GM21786 (cell line): Measurements from ENCODE around the gene SCNN1A.
"Not testable (repeated sequence)": the region's sequence is repeated elsewhere in the genome, so short reads cannot be mapped to it uniquely, and the experiment has no call there.

Source experiments
- ATAC-seq: cut with Tn5 transposase; IDR thresholded peaks from one replicate; pipeline ENCODE4 v1.9.1; 2021; ENCODE audit not compliant: unreplicated experiment

The SCNN1A gene

GRCh38 chr12:6351622-6352021, 23.7 kb downstream of the SCNN1A start:
- ATAC-seq: no peak

DNA sequence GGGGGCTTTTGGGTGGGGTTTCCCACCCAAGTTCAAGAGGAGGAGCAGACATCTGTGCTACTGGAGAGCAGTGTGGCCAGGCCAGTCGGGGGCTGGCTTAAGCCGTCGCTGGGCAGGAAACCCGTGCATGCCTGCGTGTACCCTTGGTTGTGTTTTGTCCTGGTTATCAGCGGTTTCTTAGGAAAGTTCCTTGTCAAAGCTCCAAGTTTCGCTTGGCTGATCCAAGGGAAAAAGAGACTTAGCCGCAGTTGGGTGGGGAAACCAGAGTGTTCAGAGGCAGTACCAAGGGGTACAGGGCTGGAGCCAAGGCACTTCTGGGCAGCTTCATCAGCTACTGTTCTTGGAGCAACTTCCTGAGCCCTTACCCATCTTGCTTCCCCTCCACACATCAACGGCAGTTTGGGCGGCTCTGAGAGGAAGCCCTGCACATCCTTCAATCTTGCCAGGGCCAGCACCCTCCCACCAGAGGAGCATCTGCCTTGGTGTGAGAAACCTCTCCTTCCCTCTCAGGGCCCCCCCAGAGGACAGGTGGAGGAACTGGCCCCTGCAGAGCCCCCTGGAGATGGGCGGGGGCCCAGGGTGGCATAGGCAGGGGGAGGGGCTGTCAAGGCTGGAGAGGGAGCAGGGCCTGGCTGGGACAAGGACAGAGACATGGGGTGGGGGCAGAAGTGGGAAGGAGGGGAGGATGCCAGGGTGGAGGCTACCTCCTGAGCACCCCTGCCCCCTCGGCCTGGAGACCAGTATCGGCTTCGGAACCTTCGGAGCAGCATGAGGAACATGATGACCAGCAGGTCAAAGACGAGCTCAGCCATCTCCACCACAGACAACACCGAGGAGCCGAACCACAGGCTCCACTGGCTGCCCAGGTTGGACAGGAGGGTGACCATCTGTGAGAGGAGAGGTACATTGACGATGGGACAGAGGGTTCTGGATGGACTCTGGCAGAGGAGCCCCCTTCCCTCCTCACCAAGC, 27.7 kb downstream of the SCNN1A start:
- no peak for ATAC-seq

- ATAC-seq: no peak
These were observed 28.4 kb downstream of the SCNN1A start for GRCh38 chr12:6346942-6347341.

DNA sequence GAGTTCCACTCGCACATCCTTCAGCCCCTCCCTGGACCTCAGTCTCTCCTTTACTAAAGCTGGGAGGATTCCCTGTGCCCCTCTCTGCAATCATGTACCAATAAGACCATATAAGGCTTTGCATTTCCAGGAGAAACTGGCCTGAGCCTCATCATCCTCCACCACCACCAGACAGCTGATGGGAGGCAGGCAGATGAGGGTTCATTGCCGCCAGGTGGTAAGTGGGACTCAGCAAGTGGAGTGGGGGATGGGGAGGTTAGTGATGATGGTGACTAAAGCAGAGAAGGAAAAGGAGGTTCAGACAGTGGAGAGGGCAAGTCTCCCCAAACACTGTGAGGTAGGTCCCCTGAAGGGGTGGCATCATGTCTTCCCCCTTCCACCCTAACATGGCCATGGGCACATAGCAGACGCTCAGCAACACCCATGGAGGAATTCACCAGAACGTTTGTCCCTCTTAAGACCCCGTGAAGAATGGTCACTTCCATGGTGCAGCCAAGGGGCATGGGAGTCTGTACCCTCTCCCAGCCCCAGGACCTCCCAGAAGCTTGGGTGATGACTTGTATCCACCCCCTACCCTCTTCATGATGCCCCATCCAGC, 29.0 kb downstream of the SCNN1A start:
- no peak for ATAC-seq

DNA sequence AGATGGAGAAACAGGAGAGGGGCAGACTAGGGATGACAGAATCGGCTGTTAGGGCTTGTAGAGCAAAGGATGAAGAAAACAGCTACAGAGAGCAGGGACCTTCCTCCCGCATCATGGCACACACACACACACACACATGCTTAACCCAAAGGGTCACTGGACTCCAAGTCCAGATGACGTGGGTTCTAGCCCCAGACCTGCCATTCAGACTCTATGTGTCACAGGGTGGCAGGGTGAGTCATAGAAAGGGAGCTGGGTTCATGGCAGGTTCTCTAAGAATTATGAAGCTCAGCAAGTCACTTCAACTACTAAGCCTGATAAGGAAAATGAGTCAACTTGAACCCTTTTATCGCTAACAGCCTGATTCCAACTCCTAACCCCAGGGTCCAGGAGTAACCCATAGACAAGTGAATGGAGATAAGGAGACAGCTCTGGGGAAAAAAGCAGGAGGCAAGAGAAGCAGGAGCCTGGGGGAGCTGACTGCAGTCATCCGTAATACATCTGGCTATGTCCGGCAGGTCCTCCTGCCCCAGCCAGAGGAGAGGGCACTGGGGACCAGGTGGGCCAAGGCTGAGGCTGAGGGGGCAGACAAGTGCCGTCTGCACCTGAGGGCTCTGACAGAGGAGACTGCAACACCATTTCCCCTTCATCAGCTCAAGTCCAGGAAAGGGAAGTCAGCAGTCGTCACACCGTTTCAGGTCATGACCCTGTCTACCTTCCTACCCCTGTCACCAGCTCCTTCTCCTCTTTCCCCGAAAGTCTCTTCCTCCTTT, 29.9 kb downstream of the SCNN1A start:
- no peak for ATAC-seq

GRCh38 chr12:6344101-6344660, 31.2 kb downstream of the SCNN1A start:
- not testable (repeated sequence) for ATAC-seq

DNA sequence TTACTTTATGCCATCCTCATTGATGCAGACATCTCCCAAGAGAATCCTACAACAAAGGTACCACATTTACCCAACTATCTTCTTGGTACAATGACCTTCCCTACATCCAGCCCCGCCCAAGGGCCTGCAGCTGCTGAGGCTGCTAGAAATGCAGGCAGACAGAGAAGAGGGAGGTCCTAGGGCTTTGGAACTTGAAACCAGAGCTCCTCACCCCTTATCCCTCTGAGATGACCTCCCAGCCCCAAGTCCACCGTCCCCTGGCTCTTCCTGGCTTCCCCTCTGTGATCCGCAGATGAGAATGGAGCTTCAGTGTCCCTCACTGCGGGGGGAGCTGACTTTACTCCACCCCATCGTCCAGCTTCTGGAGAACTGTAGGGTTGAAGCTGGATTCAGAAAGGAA, 31.8 kb downstream of the SCNN1A start:
- ATAC-seq: no peak

DNA sequence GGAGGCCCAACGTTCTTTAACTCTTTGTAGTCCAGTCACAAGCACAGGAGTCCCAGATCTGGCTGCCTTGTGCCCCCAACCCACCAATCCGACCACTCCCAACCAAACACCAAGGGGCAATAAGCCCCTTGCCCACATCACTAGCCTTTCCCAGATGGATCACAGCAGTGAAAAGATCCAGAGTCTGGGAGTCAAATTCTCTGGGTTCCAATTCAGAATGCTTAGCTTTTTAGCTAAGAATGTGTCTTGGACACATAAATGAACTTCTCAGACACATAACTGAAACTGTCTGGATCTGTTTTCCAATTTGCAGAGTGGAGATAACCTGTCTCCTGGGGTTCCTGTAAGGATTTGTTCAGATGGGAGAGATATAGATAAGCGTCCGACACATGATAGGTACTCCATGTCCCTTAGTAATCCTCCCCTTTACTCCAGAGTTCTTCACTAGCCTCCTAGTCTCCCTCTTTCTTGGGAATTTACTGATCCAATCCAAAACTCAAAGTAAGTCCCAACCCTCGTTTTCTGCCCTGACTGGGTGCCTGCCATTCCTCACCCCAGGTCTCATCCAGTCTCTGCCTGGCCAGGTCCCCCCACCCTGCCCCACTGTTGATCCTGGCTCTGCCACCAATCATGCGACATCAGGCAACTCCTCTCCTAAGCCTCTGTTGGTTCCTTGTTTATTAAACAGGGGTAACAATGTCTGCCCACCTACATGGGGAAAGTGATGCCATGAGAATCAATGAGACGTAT, 33.0 kb downstream of the SCNN1A start:
- ATAC-seq: no peak

- no peak for ATAC-seq
These were observed 33.8 kb downstream of the SCNN1A start, which contains the start of gene TNFRSF1A for GRCh38 chr12:6341417-6342139. TSS of gene TNFRSF1A (minus strand) at chr12:6342076. CDS start at chr12:6341814, 262 bp downstream.

- no peak for ATAC-seq
These were observed 34.5 kb downstream of the SCNN1A start for GRCh38 chr12:6340745-6341416.

GRCh38 chr12:6340032-6340638, 35.2 kb downstream of the SCNN1A start:
- no peak for ATAC-seq

DNA sequence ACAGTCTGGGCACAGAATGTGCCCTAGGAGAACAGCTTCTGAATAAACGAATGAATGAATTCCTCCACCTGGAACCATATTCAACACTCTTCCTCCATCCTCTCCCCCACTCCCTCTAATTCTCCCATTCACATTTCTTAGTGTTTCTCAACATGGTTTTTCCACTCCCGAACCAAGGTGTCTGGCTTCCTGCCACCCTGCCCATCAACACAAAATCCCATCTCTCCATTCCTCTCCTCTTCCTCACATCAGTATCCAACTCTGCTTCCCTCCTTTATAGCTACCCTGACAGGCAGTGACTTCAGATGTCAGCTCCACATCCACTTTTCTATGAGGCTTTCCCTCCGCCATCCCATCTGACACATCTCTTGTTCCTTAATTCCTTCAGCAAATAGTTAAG, 36.4 kb downstream of the SCNN1A start:
- ATAC-seq: no peak

GRCh38 chr12:6338536-6338935, 36.8 kb downstream of the SCNN1A start:
- ATAC-seq: not testable (repeated sequence)

DNA sequence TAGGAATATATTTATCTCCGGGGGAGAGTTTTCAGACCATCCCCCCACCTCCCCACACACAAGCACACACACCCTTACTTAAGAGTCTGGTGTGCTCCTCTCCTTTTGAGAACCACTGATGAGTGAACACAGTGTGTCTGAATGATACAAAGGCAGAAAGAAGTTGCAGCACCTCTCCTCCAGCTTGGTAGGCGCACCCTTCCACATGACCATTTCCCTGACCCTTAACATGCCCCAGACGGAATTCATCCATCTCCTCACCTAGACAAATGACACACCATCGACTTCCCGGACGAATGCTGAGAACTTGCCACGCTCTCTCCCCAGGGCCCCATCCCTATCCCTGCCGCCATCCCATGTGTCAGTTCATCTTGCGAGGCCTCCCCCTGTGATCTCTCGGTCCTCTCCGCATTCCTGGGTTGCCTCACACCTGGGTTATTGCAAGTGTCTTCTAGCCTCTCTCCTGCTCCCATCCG, 37.4 kb downstream of the SCNN1A start:
- no peak for ATAC-seq

- ATAC-seq: no peak
These were observed 38.2 kb downstream of the SCNN1A start for GRCh38 chr12:6336889-6337853.

- ATAC-seq: no peak
These were observed 39.1 kb downstream of the SCNN1A start for GRCh38 chr12:6336079-6336888.
